IMR-90 (cell line): ENCODE results near the gene CMSS1. TPM values are rescaled to one million over a fixed set of nuclear protein-coding genes. Genes with fewer than 3 reads are reported as not detected.

Experiments
- ATAC-seq: fragments of 200-7000 bp; cut with Tn5 transposase; 2 replicates; pipeline ENCODE4 v1.9.1; 2020; ENCODE audit warnings: low read depth, mild to moderate bottlenecking, moderate library complexity
- BruUV-seq: library from RNA; stranded (reverse); fragments of 400-500 nt; replicated peaks from 2 replicates; lab custom pipeline; 2021; lab: Mats Ljungman, UMichigan
- CTCF ChIA-PET: fragments of 300-600 bp; formaldehyde crosslinking; extraction: SDS; loops from one replicate; lab custom pipeline; 2021; ENCODE audit warnings: antibody characterized with exemption; lab: Yijun Ruan, JAX
- POLR2A ChIA-PET: fragments of 300-600 bp; sonication (Branson Sonifier 250); formaldehyde crosslinking; loops from one replicate; lab custom pipeline; 2022; ENCODE audit warnings: antibody characterized with exemption; ENCODE audit not compliant: unreplicated experiment; lab: Charles Lee
- DNase-seq: peaks from one replicate; pipeline ENCODE4 v3.0.0; 2013
- H2AFZ ChIP-seq: replicated peaks from 2 replicates; pipeline ENCODE3; 2013; ENCODE audit warnings: low read length, mild to moderate bottlenecking; ENCODE audit not compliant: poor library complexity
- H2AK5ac ChIP-seq: 2 replicates; pipeline ENCODE4 v1.6.1; 2013; ENCODE audit warnings: low read depth, low read length, inconsistent platforms
- H2AK9ac ChIP-seq: replicated peaks from 2 replicates; pipeline ENCODE3; 2013; ENCODE audit warnings: mild to moderate bottlenecking, low read depth, low read length, moderate library complexity; ENCODE audit not compliant: poor library complexity
- H2BK120ac ChIP-seq: 2 replicates; pipeline ENCODE4 v1.6.1; 2013; ENCODE audit warnings: low read depth, low read length, inconsistent platforms
- H2BK15ac ChIP-seq: 3 replicates; pipeline ENCODE4 v1.6.1; 2013; ENCODE audit warnings: low read depth, low read length, inconsistent platforms
- H2BK20ac ChIP-seq: 2 replicates; pipeline ENCODE4 v1.6.1; 2013; ENCODE audit warnings: low read depth, mild to moderate bottlenecking, inconsistent platforms, low read length, moderate library complexity
- H2BK5ac ChIP-seq: 2 replicates; pipeline ENCODE4 v1.6.1; 2013; ENCODE audit warnings: mild to moderate bottlenecking, low read depth, low read length, inconsistent platforms; ENCODE audit not compliant: poor library complexity, severe bottlenecking
- H3K14ac ChIP-seq: replicated peaks from 2 replicates; pipeline ENCODE4 v1.6.1; 2013; ENCODE audit warnings: low read depth, low read length, inconsistent platforms
- H3K18ac ChIP-seq: 2 replicates; pipeline ENCODE4 v1.6.1; 2013; ENCODE audit warnings: low read depth, low read length, control low read depth
- H3K23ac ChIP-seq: 2 replicates; pipeline ENCODE4 v1.6.1; 2013; ENCODE audit warnings: low read depth, low read length, inconsistent platforms
- H3K27ac ChIP-seq: 2 replicates; pipeline ENCODE4 v1.5.1; 2013; ENCODE audit warnings: mild to moderate bottlenecking, control low read depth, low read length; ENCODE audit not compliant: insufficient read depth
- H3K27me3 ChIP-seq: 2 replicates; pipeline ENCODE4 v1.6.1; 2013; ENCODE audit warnings: low read length; ENCODE audit not compliant: control insufficient read depth, insufficient read depth
- H3K36me3 ChIP-seq: 2 replicates; pipeline ENCODE4 v1.6.1; 2013; ENCODE audit warnings: low read length, mixed read lengths; ENCODE audit not compliant: control insufficient read depth, insufficient read depth
- H3K4ac ChIP-seq: 2 replicates; pipeline ENCODE4 v1.6.1; 2013; ENCODE audit warnings: low read depth, low read length, inconsistent platforms
- H3K4me1 ChIP-seq: 2 replicates; pipeline ENCODE4 v1.6.1; 2013; ENCODE audit warnings: low read length, mixed read lengths; ENCODE audit not compliant: control insufficient read depth, insufficient read depth
- H3K4me2 ChIP-seq: 2 replicates; pipeline ENCODE4 v1.6.1; 2013; ENCODE audit warnings: low read depth, mild to moderate bottlenecking, control low read depth, low read length, moderate library complexity
- H3K4me3 ChIP-seq: 2 replicates; pipeline ENCODE4 v1.5.1; 2013; ENCODE audit warnings: low read depth, mild to moderate bottlenecking, control low read depth, low read length, moderate library complexity; ENCODE audit not compliant: insufficient read depth
- H3K56ac ChIP-seq: 2 replicates; pipeline ENCODE4 v1.6.1; 2013; ENCODE audit warnings: low read length, inconsistent platforms; ENCODE audit not compliant: insufficient read depth; ENCODE audit errors: extremely low read depth
- H3K79me1 ChIP-seq, 2 experiments: 2 replicates each; pipeline ENCODE4 v1.6.1; 2013; ENCODE audit warnings: low read length in 2 of 2, inconsistent platforms in 1 of 2, low read depth in 1 of 2
- H3K9ac ChIP-seq: 2 replicates; pipeline ENCODE4 v1.6.1; 2013; ENCODE audit warnings: low read depth, low read length, control low read depth
- H3K9me1 ChIP-seq: 2 replicates; pipeline ENCODE4 v1.6.1; 2013; ENCODE audit warnings: low read length, inconsistent platforms; ENCODE audit not compliant: insufficient read depth
- H3K9me3 ChIP-seq: 2 replicates; pipeline ENCODE4 v1.6.1; 2013; ENCODE audit warnings: low read length; ENCODE audit not compliant: control insufficient read depth, insufficient read depth
- H4K20me1 ChIP-seq: 2 replicates; pipeline ENCODE4 v1.6.1; 2013; ENCODE audit warnings: low read length, inconsistent platforms; ENCODE audit not compliant: insufficient read depth
- H4K5ac ChIP-seq: 2 replicates; pipeline ENCODE4 v1.6.1; 2013; ENCODE audit warnings: mild to moderate bottlenecking, low read depth, low read length, control low read depth
- H4K8ac ChIP-seq, 2 experiments: 2 replicates each; pipeline ENCODE4 v1.6.1; 2013; ENCODE audit warnings: low read depth in 2 of 2, low read length in 2 of 2, control low read depth in 1 of 2, inconsistent platforms in 1 of 2
- H4K91ac ChIP-seq: 2 replicates; pipeline ENCODE4 v1.6.1; 2013; ENCODE audit warnings: low read depth, low read length, inconsistent platforms; ENCODE audit not compliant: insufficient read depth
- BHLHE40 ChIP-seq: fragments of 150-350 bp; IDR thresholded peaks from 2 replicates; pipeline ENCODE4 v1.6.1; 2016; ENCODE audit warnings: mild to moderate bottlenecking, low read depth, low read length
- CEBPB ChIP-seq: IDR thresholded peaks from 2 replicates; pipeline ENCODE4 v1.6.1; 2012; ENCODE audit warnings: low read depth, low read length, improper control_type of control experiment
- CHD1 ChIP-seq: IDR thresholded peaks from 2 replicates; pipeline ENCODE4 v1.6.1; 2012; ENCODE audit warnings: low read depth, low read length, improper control_type of control experiment
- CTCF ChIP-seq: conservative IDR thresholded peaks from 2 replicates; pipeline ENCODE4 v1.5.1; 2012; ENCODE audit warnings: mild to moderate bottlenecking, low read depth, low read length, improper control_type of control experiment
- FOS ChIP-seq: fragments of 150-350 bp; IDR thresholded peaks from 2 replicates; pipeline ENCODE4 v1.6.1; 2016; ENCODE audit warnings: low read depth, low read length
- MAFK ChIP-seq: IDR thresholded peaks from 2 replicates; pipeline ENCODE4 v1.6.1; 2012; ENCODE audit warnings: low read depth, low read length, improper control_type of control experiment
- MAZ ChIP-seq: IDR thresholded peaks from 2 replicates; pipeline ENCODE4 v1.6.1; 2012; ENCODE audit warnings: low read depth, mild to moderate bottlenecking, low read length, improper control_type of control experiment, moderate library complexity, borderline replicate concordance
- MXI1 ChIP-seq: IDR thresholded peaks from 2 replicates; pipeline ENCODE4 v1.6.1; 2012; ENCODE audit warnings: low read depth, mild to moderate bottlenecking, low read length, moderate library complexity, borderline replicate concordance
- RAD21 ChIP-seq: IDR thresholded peaks from 2 replicates; pipeline ENCODE4 v1.6.1; 2012; ENCODE audit warnings: low read length, improper control_type of control experiment
- RCOR1 ChIP-seq: IDR thresholded peaks from 2 replicates; pipeline ENCODE4 v1.6.1; 2012; ENCODE audit warnings: mild to moderate bottlenecking, low read length, improper control_type of control experiment; ENCODE audit not compliant: insufficient replicate concordance
- dilution Hi-C: fragments of 300-500 bp; cut with HindIII; formaldehyde crosslinking; loops from one replicate; pipeline ENCODE4 v1.14.3; 2018; ENCODE audit warnings: low sequenced_read_pairs; ENCODE audit not compliant: unreplicated experiment
- in situ Hi-C: fragments of 300-500 bp; cut with MboI; formaldehyde crosslinking; loops from 3 replicates; pipeline ENCODE4 v1.14.3; 2019; ENCODE audit warnings: low sequenced_read_pairs, inconsistent platforms, mixed read lengths
- intact Hi-C: fragments of 100-400 bp; cut with micrococcal nuclease; formaldehyde crosslinking; loops from 2 replicates; pipeline ENCODE4 v1.10.0; 2022
- polyA plus RNA-seq, 3 experiments: library from polyadenylated mRNA; depleted of rRNA; stranded (reverse); fragments of >200 nt; gene quantifications; 2 replicates each; pipeline ENCODE4 v1.2.3, GENCODE V29; 2012; ENCODE audit warnings: low replicate concordance in 1 of 3
- total RNA-seq: library from RNA; depleted of rRNA; stranded (reverse); fragments of >200 nt; gene quantifications from 2 replicates; pipeline ENCODE4 v1.2.3, GENCODE V29; 2012
- TF ChIP-seq, protein P1 (sequence below): fragments of 150-350 bp; IDR thresholded peaks from 2 replicates; pipeline ENCODE4 v1.6.1; 2016; ENCODE audit warnings: low read depth, mild to moderate bottlenecking, low read length, moderate library complexity, borderline replicate concordance

CMSS1 gene
- total and polyA plus RNA-seq, 2 of the 4 experiments (the other 2 are of a cell fraction) = 12.5 to 13.6 TPM

- DNase-seq (no peak), ATAC-seq (no peak)
- Histone ChIP-seq H4K20me1 (no peaks in the 10 kb centered on the region), H3K27me3 (no peaks in the 10 kb centered on the region), H2BK15ac (peak overlapping the region; percentile 46; the same call in 1 of the 3 replicates), H3K4me3 (no peak overlapping the region), H4K5ac (peak overlapping the region; percentile 10; the same call in 1 of the 2 replicates), H3K4me1 (peaks cover 9% of the 10 kb centered on the region), H2AK5ac (0 out of 2 replicates have a peak overlapping the region, but pooled peaks have one; percentile 27), H2BK120ac (peak overlapping the region; percentile 57; the same call in 1 of the 2 replicates), H3K4me2 (no peak overlapping the region), H3K9ac (no peak overlapping the region), H4K91ac (0 out of 2 replicates have a peak overlapping the region, but pooled peaks have one; percentile 15), H3K36me3 (no peaks in the 10 kb centered on the region), H3K23ac (no peak overlapping the region), H3K4ac (peak overlapping the region; percentile 15; the same call in 1 of the 2 replicates), H2AFZ (no peak overlapping the region), H3K56ac (no peak overlapping the region), H2BK20ac (no peak overlapping the region), H4K8ac (no peak overlapping the region), H3K9me3 (no peaks in the 10 kb centered on the region), H2BK5ac (no peak overlapping the region), H3K9me1 (peaks cover 9% of the 10 kb centered on the region), H3K27ac (no peak overlapping the region), H3K79me1 (peaks cover 0 to 9% of the 10 kb centered on the region in 2 experiments; a peak in 2 of 4 replicates), H2AK9ac (no peak overlapping the region), H3K18ac (no peak overlapping the region), H3K14ac (0 out of 2 replicates have a peak overlapping the region, but pooled peaks have one; percentile 41)
- dilution Hi-C loops (no loop called here), in situ Hi-C loops (no loop called here), intact Hi-C loops (no loop called here)
- CTCF ChIA-PET = no interaction called here
- no TSS peak for BruUV-seq
- POLR2A ChIA-PET = interaction anchor here (0.5 kb wide), 1 partner anchor 48 kb away, joined by 4 read pairs; no protein-coding TSS in a partner anchor
- TF ChIP-seq MAZ = no peak
- no peak for TF ChIP-seq CTCF
- TF ChIP-seq BHLHE40 = no peak
- TF ChIP-seq MXI1 = no peak
- TF ChIP-seq FOS = no peak
- no peak for TF ChIP-seq CEBPB
- no peak for TF ChIP-seq RAD21
- no peak for TF ChIP-seq RCOR1
- TF ChIP-seq MAFK = no peak
- TF ChIP-seq CHD1 = no peak
- TF ChIP-seq, protein P1, sequence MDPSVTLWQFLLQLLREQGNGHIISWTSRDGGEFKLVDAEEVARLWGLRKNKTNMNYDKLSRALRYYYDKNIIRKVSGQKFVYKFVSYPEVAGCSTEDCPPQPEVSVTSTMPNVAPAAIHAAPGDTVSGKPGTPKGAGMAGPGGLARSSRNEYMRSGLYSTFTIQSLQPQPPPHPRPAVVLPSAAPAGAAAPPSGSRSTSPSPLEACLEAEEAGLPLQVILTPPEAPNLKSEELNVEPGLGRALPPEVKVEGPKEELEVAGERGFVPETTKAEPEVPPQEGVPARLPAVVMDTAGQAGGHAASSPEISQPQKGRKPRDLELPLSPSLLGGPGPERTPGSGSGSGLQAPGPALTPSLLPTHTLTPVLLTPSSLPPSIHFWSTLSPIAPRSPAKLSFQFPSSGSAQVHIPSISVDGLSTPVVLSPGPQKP = no peak
Observed at GRCh38 chr3:99919694-99920093, 102.0 kb downstream of the CMSS1 start.
